K562 (cell line): ENCODE measurements around the gene FIS1. TPM values are rescaled to one million over a fixed set of nuclear protein-coding genes. Genes with fewer than 3 reads are reported as not detected.

Source experiments
- ARHGAP35 ChIP-seq: fragments of 450-650 bp; IDR thresholded peaks from 2 replicates; pipeline ENCODE4 v1.6.1; 2018; ENCODE audit not compliant: partially characterized antibody
- ARID3B ChIP-seq: fragments of 250-450 bp; sonication (Bioruptor Pico); IDR thresholded peaks from 2 replicates; pipeline ENCODE4 v1.4.0; 2020; ENCODE audit warnings: borderline replicate concordance
- BDP1 ChIP-seq: IDR thresholded peaks from 3 replicates; pipeline ENCODE4 v1.6.1; 2011; ENCODE audit not compliant: insufficient read length, insufficient read depth
- CAMTA2 ChIP-seq: fragments of 250-450 bp; sonication (Bioruptor Pico); conservative IDR thresholded peaks from 2 replicates; pipeline ENCODE4 v1.5.1; 2022
- CHAMP1 ChIP-seq: fragments of 450-650 bp; IDR thresholded peaks from 2 replicates; pipeline ENCODE4 v1.6.1; 2016; ENCODE audit warnings: mild to moderate bottlenecking
- COPS2 ChIP-seq: fragments of 450-650 bp; conservative IDR thresholded peaks from 2 replicates; pipeline ENCODE4 v1.6.1; 2016; ENCODE audit warnings: mild to moderate bottlenecking, moderate library complexity
- FOXO4 ChIP-seq: fragments of 450-650 bp; formaldehyde crosslinking; IDR thresholded peaks from 2 replicates; pipeline ENCODE4 v1.4.0; 2020; ENCODE audit warnings: mild to moderate bottlenecking, moderate library complexity
- HMGN3 ChIP-seq: IDR thresholded peaks from 2 replicates; pipeline ENCODE4 v1.6.1; 2011; ENCODE audit warnings: borderline replicate concordance, low read depth, mild to moderate bottlenecking, mixed read lengths, low read length; ENCODE audit not compliant: insufficient read length; ENCODE audit errors: extremely low read depth
- IFI16 ChIP-seq: fragments of 250-450 bp; sonication (Bioruptor Pico); IDR thresholded peaks from 2 replicates; pipeline ENCODE4 v2.1.2; 2022; ENCODE audit warnings: mild to moderate bottlenecking, inconsistent platforms
- ILF3 ChIP-seq: fragments of 450-650 bp; IDR thresholded peaks from 2 replicates; pipeline ENCODE4 v1.6.1; 2018; ENCODE audit warnings: antibody characterized with exemption, mild to moderate bottlenecking, moderate library complexity, borderline replicate concordance
- KDM2B ChIP-seq: fragments of 250-450 bp; sonication (Bioruptor Pico); IDR thresholded peaks from 2 replicates; pipeline ENCODE4 v1.8.0; 2021; ENCODE audit warnings: mild to moderate bottlenecking, moderate library complexity
- PHB2 ChIP-seq: fragments of 450-650 bp; IDR thresholded peaks from 2 replicates; pipeline ENCODE4 v1.6.1; 2017; ENCODE audit warnings: low read depth
- PHF20 ChIP-seq: fragments of 450-650 bp; IDR thresholded peaks from 2 replicates; pipeline ENCODE4 v1.6.1; 2018; ENCODE audit not compliant: partially characterized antibody
- PHTF2 ChIP-seq: fragments of 250-450 bp; sonication (Bioruptor Pico); IDR thresholded peaks from 2 replicates; pipeline ENCODE4 v1.5.0; 2021; ENCODE audit warnings: mild to moderate bottlenecking
- PRMT5 ChIP-seq: sonication (generic); formaldehyde crosslinking; IDR thresholded peaks from 2 replicates; pipeline ENCODE4 v1.5.0; 2020; ENCODE audit warnings: missing genetic modification reagents
- RBM39 ChIP-seq: fragments of 200-400 bp; formaldehyde crosslinking; optimal IDR thresholded peaks from 2 replicates; pipeline ENCODE3; 2018; ENCODE audit warnings: low read depth, low read length
- SMAD3 ChIP-seq: fragments of 450-650 bp; formaldehyde crosslinking; conservative IDR thresholded peaks from 2 replicates; pipeline ENCODE4 v1.4.0; 2020; ENCODE audit warnings: mild to moderate bottlenecking
- TAL1 ChIP-seq: fragments of 450-650 bp; IDR thresholded peaks from 2 replicates; pipeline ENCODE4 v1.6.1; 2016; ENCODE audit warnings: mild to moderate bottlenecking
- USF1 ChIP-seq: sonication (generic); formaldehyde crosslinking; IDR thresholded peaks from 2 replicates; pipeline ENCODE4 v1.9.0; 2022; ENCODE audit warnings: mild to moderate bottlenecking, missing genetic modification reagents
- ZBTB7A ChIP-seq: IDR thresholded peaks from 2 replicates; pipeline ENCODE4 v1.6.1; 2011; ENCODE audit warnings: low read depth, mild to moderate bottlenecking, low read length, moderate library complexity, borderline replicate concordance; ENCODE audit not compliant: control insufficient read depth
- ZNF143 ChIP-seq: sonication (generic); formaldehyde crosslinking; IDR thresholded peaks from 2 replicates; pipeline ENCODE4 v1.9.0; 2022; ENCODE audit warnings: mild to moderate bottlenecking, missing genetic modification reagents
- ZNF512 ChIP-seq: IDR thresholded peaks from 2 replicates; pipeline ENCODE4 v1.6.1; 2016; ENCODE audit warnings: missing genetic modification characterization, missing compliant biosample characterization
- polyA plus RNA-seq, 8 experiments: library from polyadenylated mRNA; depleted of rRNA in 4 of 8; stranded (reverse) in 5 of 8; unstranded in 3 of 8; fragments of >200 nt; fragmentation: Nextera tagmentation in 2 of 8; fragmentation: Illumina TruSeq in 1 of 8; extraction: Ambion mirVana in 2 of 8; extraction: Trizol in 1 of 8; gene quantifications; 2 replicates each; pipeline versions ENCODE4 v1.2.1 to v1.2.3, GENCODE V29; 2011 to 2014; ENCODE audit warnings: inconsistent platforms in 1 of 8, missing spikeins in 1 of 8
- total RNA-seq, 7 experiments: library from RNA; depleted of rRNA in 6 of 7; stranded (reverse); fragments of >200 nt in 6 of 7; fragmentation: Illumina TruSeq in 2 of 7; extraction: Trizol in 2 of 7; gene quantifications; 2 replicates each; pipeline versions ENCODE4 v1.2.1 to v1.2.3, GENCODE V29; 2011 to 2021; ENCODE audit warnings: low replicate concordance in 1 of 7

The FIS1 gene
- total and polyA plus RNA-seq, 9 of the 15 experiments (the other 6 are each of a cell fraction or from before 2014, with no cell fraction given): 86.0 to 257 (median 144) TPM

- TF ChIP-seq ARID3B (CRISPR knock-in tag) (no peak), KDM2B (CRISPR knock-in tag) (no peak), ZBTB7A (peak; percentile 95), USF1 (CRISPR knock-in tag) (peak; percentile 74), FOXO4 (CRISPR knock-in tag) (no peak), PHF20 (peak; percentile 81), IFI16 (CRISPR knock-in tag) (no peak), HMGN3 (peak; percentile 82), COPS2 (no peak), PHTF2 (CRISPR knock-in tag) (no peak), CHAMP1 (no peak), CAMTA2 (0 out of 2 replicates have a peak, but pooled peaks have one; percentile 25), PHB2 (no peak), RBM39 (no peak), ZNF512 (tag) (no peak), SMAD3 (CRISPR knock-in tag) (no peak; the same call in none of the 2 replicates), ILF3 (no peak), ZNF143 (CRISPR knock-in tag) (peak; percentile 100), ARHGAP35 (no peak), TAL1 (no peak), BDP1 (no peak), PRMT5 (CRISPR knock-in tag) (no peak)
Observed at GRCh38 chr7:101244375-101245146, at the start of gene FIS1 (continued).
